Motor neuron (in vitro differentiated cells): Measurements from ENCODE around the gene PGAM1. TPM values are rescaled to one million over a fixed set of nuclear protein-coding genes. Genes with fewer than 3 reads are reported as not detected.

Source experiments
- ATAC-seq, 8 experiments: fragments of 200-7000 bp; cut with Tn5 transposase; replicated peaks in 6 of 8; 2 replicates each; pipeline ENCODE4 v1.8.0; 2021; ENCODE audit warnings: mild to moderate bottlenecking in 8 of 8, moderate library complexity in 8 of 8
- H3K27ac ChIP-seq, 2 donors: fragments of 250-450 bp; sonication (Bioruptor Pico); 2 replicates each; pipeline ENCODE4 v1.9.0; 2021; ENCODE audit warnings: antibody characterized with exemption in 2 of 2, mild to moderate bottlenecking in 2 of 2, moderate library complexity in 1 of 2
- H3K4me1 ChIP-seq, 2 donors: fragments of 250-450 bp; sonication (Bioruptor Pico); replicated peaks in 1 of 2; 2 replicates each; pipeline ENCODE4 v1.6.1; 2021; ENCODE audit warnings: antibody characterized with exemption in 2 of 2, mild to moderate bottlenecking in 2 of 2, moderate library complexity in 1 of 2
- H3K4me3 ChIP-seq, 5 donors: fragments of 250-450 bp; sonication (Bioruptor Pico); 2 replicates each; pipeline ENCODE4 v1.9.0; 2021; ENCODE audit warnings: antibody characterized with exemption in 5 of 5, mild to moderate bottlenecking in 5 of 5, moderate library complexity in 4 of 5
- WGBS, 10 experiments: fragments of 450-650 bp; shearing (Covaris generic); methylation state at CpG; one replicate each; pipeline ENCODE4 v1.0.0; 2022; 5-methylcytosine and 5-hydroxymethylcytosine counted together
- in situ Hi-C, 9 experiments: fragments of 400-800 bp; cut with MboI; loops; one replicate each; pipeline ENCODE4 v1.15.0; 2021; ENCODE audit warnings: low sequenced_read_pairs in 9 of 9, low pct_unique_long_range_greater_than_20kb in 2 of 9; ENCODE audit not compliant: unreplicated experiment in 9 of 9
- total RNA-seq, 8 experiments: library from RNA; unstranded; fragments of 300-600 nt; gene quantifications; 2 replicates each; pipeline versions ENCODE4 v1.2.3 to v1.2.4, GENCODE V29; 2022

PGAM1 gene
- total RNA-seq, 8 experiments from 2014 or later: 242 to 525 (median 430) TPM

DNA sequence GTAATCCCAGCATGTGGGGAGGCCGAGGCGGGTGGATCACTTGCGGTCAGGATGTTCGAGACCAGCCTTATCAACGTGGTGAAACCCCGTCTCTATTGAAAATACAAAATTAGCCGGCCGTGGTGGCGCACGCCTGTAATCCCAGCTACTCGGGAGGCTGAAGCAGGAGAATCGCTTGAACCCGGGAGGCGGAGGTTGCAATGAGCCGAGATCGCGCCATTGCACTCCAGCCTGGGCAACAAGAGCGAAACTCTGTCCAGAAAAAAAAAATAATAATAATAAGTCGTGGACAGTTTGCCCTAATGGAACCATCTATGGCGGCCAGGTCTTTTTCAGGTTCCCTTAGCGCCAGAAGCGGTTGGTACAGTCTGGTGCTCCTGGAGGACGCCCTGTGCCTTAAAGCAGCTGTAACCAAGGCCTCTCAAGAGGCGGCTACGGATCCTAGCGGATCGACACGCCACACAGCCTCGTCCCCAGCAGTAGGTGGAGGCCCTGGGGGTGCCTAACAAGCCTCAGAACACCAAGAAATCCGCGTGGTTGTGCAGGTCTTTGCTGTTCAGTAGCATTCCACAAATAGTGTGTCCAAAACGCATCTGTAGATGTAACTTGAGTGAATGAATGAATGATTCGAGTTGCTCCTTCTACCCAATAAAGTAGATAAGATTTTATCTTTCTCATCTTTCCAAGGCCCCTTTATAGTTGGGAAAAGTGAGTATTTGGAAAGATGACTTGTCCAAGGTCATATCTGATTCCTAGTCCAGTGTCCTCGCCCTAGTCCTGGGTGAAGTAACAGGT lies 982 bp downstream of the PGAM1 start:
- in situ Hi-C loops: no loop called here
- 0 to 3% (median 1%) methylated on average over 1 to 22 of the region's 34 CpGs; no CpG with 5 or more reads in 3 of the 10 experiments for WGBS, 10 experiments
- peak in 3 of 8 experiments; percentile 2 to 4 (median 3) for ATAC-seq
- H3K27ac ChIP-seq: peak overlapping the region; percentile 84 to 93
- H3K4me3 ChIP-seq: peak overlapping the region; percentile 69 to 96 (median 89)
- H3K4me1 ChIP-seq: peaks cover 16% of the 10 kb centered on the region in 2 donors

DNA sequence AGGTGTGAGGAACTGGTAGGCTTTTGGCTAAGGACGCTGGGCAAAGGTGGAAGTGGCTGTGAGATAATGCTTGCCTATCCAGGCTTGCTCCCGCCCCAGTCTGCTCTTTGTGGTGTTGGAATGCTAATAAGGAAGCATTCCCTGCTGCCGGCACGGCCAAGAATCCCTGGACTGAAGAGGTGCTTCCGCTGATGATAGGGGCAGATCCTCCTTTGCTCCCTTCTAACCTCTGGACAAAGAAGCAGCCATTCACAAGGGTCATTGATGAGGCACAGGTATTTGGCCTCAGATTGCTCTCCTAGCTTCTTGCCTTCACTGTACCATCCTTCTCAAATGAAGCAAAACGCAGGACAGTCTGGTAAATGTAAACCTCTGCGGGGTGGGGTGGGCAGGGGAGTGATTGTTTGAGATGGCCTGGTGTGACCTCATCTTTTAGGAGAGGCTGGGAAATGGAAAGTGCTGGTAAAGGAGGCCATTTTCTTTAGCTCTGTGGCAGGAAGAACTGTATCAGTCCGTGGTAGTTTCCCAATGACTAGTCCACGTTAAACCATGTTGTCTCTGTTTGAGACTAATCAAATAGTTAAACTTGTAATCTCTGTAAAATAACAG lies 1.7 kb downstream of the PGAM1 start:
- in situ Hi-C loops: no loop called here
- 0 to 4% (median 0%) methylated on average over 1 to 7 of the region's 9 CpGs; no CpG with 5 or more reads in 1 of the 10 experiments for WGBS, 10 experiments
- peak overlapping the region; percentile 84 to 93 for H3K27ac ChIP-seq
- peak; percentile 10 to 40 (median 24) for ATAC-seq
- H3K4me1 ChIP-seq: peaks cover 16% of the 10 kb centered on the region in 2 donors
- peak overlapping the region; percentile 69 to 96 (median 89) for H3K4me3 ChIP-seq

DNA sequence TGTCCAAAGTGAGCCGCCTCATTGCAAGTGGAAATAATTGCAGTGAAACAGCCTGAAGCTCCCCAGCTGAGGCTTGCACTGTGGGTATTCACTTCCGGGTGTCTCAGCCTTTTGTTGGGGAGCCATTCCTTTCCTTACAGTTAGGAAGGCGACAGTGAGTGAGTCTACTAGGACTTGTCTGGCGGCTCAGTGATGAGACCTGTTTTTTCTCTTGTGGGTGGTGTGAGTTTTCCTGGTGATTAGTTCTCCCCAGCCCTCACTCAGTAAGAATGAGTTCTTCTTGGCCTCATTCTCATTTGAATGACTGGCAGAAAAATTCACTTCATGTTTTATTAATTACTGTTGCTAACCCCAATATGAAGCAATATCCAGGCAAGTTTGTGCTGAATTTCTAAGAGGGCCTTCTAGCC lies 2.6 kb downstream of the PGAM1 start:
- Histone ChIP-seq H3K4me3 (peak overlapping the region; percentile 69 to 96 (median 89)), H3K4me1 (peaks cover 16% of the 10 kb centered on the region in 2 donors), H3K27ac (peak overlapping the region; percentile 84 to 93)
- in situ Hi-C loops: no loop called here
- ATAC-seq: peak in 2 of 8 experiments; percentile 1 to 3
- 0 to 50% (median 29%) methylated on average over 1 to 4 of the region's 4 CpGs; no CpG with 5 or more reads in 3 of the 10 experiments for WGBS, 10 experiments

DNA sequence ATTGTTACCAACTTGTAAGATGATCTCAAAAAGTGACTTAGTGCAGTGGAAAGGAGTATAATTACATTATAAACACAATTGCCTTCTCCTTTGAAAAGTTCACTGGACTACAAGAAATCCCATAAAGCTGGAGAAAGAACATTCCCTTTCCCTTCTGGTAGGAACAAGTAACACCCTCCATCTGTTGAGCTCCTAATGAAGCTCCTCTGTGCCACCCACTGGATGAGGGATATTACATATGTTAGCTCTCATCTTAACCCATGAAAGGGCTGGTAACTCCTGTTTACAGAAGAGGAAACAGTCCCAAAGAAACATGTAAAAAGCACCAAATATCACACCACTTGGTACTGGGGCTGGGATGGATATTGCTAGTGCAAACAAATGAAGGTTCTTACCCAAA lies 8.1 kb downstream of the PGAM1 start:
- ATAC-seq: peak in 2 of 8 experiments; percentile 37 to 47
- peaks cover 3 to 9% of the 10 kb centered on the region in 2 donors for H3K4me1 ChIP-seq
- H3K27ac ChIP-seq: no peak overlapping the region
- in situ Hi-C loops: no loop called here
- no peak overlapping the region for H3K4me3 ChIP-seq

DNA sequence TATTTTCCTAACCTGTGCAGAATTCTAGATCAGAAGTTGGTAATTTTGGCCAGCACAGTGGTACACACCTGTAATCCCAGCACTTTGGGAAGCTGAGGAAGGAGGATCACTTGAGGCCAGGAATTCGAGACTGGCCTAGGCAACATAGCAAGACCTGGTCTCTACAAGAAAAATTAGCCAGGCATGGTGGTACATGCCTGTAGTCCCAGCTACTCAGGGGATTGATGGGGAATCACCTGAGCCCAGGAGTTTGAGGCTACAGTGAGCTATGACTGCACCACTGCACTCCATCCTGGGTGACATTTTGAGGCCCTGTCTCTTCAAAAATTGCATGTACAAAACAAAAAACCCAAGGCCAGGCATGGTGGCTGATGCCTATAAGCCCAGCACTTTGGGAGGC lies 8.6 kb downstream of the PGAM1 start:
- 67 to 100% (median 92%) methylated on average over 1 of the region's 1 CpG; no CpG with 5 or more reads in 4 of the 10 experiments for WGBS, 10 experiments
- in situ Hi-C loops: no loop called here
- no peak overlapping the region for H3K27ac ChIP-seq
- no peak overlapping the region for H3K4me3 ChIP-seq
- peak in 1 of 8 experiments; percentile 21 for ATAC-seq
- H3K4me1 ChIP-seq: peaks cover 0 to 4% of the 10 kb centered on the region in 2 donors

DNA sequence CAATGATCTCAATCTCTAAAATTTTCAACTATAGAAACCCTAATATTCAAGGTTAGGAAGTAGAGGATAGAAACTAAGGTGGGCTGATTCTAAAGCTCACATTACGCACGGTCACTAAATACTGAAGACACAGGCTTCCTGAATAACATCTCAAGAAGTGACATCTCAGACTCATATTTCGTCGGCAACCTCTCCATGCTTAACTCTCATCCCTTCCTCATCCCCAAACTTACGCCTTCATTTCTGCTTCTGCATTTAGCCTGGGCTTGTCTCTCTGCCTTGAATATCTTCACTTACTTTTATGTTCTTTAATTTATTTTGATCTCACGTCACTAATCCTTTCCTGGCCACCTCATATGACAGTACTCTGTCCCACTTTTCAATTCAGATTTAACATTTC lies 9.2 kb downstream of the PGAM1 start:
- WGBS, 10 experiments: 83 to 100% (median 93%) methylated on average over 2 to 6 of the region's 6 CpGs
- H3K4me3 ChIP-seq: no peak overlapping the region
- ATAC-seq: no peak
- H3K4me1 ChIP-seq: no peaks in the 10 kb centered on the region
- in situ Hi-C loops: no loop called here
- H3K27ac ChIP-seq: no peak overlapping the region

DNA sequence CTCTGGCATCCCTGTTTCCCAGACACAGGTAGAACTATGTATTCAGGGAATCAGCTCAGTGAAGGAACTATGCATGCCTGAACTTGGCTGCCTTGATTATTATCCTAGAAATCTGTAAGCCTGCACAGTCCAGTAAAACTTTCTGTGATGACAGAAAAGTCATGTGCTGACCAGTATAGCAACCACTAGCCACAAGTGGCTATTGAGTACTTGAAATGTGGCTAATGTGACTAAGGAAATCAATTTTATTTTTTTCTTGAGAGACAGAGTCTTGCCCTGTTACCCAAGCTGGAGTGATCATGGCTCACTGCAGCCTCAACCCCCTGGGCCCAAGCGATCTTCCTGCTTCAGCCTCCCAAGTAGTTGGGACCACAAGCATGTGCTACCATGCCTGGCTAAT lies 16.3 kb downstream of the PGAM1 start:
- in situ Hi-C loops: no loop called here

DNA sequence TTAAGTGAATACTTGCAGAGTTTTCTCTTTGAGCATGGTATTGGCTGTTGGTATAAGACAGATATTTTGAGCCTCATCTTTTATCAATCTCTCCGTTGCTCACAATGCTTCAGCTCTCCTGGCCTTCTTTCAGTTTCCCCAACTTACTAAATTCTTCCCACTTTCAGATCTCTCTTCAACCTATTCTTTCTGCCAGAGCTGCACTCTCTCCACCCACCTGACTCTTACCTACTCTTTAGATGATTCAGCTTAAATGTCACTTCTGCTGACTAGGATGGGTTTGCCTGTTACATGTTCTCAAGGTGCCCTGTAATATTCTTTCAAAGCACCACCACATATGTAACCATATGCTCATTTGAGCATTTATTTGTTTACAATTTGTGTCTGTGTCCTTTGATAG lies 18.2 kb downstream of the PGAM1 start:
- in situ Hi-C loops: no loop called here
- H3K4me3 ChIP-seq: no peak overlapping the region
- 100% methylated on average over 1 of the region's 1 CpG; no CpG with 5 or more reads in 2 of the 10 experiments for WGBS, 10 experiments
- peaks cover 9 to 11% of the 10 kb centered on the region in 2 donors for H3K4me1 ChIP-seq
- no peak overlapping the region for H3K27ac ChIP-seq
- no peak for ATAC-seq

More for the DNA sequence above, 16.3 kb downstream of the PGAM1 start:
- Histone ChIP-seq H3K4me3 (no peak overlapping the region), H3K27ac (no peak overlapping the region), H3K4me1 (peaks cover 9 to 11% of the 10 kb centered on the region in 2 donors)
- no peak for ATAC-seq
- whole genome bisulfite sequencing, 10 experiments: 100% methylated on average over 1 of the region's 1 CpG; no CpG with 5 or more reads in 6 of the 10 experiments

DNA sequence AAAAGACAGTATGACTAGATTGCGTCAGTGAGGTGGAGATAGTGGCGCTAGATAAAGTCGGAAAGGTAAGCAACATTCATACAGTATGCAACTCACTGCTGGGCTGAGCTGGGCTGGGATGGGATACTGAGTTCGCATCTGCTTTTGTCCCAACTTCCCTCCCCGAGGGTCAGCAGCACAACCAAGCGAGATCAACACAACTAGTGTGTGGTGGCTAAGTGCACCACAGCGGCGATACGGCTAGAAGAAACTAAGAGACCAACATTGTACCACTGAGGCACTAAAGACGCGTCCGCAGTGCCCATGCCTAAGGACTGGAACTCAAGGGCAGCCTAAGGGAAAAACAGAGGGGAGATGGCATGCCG lies 19.3 kb downstream of the PGAM1 start:
- in situ Hi-C loops: no loop called here
- Histone ChIP-seq H3K27ac (peak overlapping the region; percentile 8 to 82), H3K4me1 (peaks cover 9 to 11% of the 10 kb centered on the region in 2 donors), H3K4me3 (peak overlapping the region; percentile 54 to 98 (median 65))
- WGBS, 10 experiments: 0 to 12% (median 1%) methylated on average over 2 to 12 of the region's 13 CpGs; no CpG with 5 or more reads in 1 of the 10 experiments
- peak in 2 of 8 experiments; percentile 2 to 7 for ATAC-seq

DNA sequence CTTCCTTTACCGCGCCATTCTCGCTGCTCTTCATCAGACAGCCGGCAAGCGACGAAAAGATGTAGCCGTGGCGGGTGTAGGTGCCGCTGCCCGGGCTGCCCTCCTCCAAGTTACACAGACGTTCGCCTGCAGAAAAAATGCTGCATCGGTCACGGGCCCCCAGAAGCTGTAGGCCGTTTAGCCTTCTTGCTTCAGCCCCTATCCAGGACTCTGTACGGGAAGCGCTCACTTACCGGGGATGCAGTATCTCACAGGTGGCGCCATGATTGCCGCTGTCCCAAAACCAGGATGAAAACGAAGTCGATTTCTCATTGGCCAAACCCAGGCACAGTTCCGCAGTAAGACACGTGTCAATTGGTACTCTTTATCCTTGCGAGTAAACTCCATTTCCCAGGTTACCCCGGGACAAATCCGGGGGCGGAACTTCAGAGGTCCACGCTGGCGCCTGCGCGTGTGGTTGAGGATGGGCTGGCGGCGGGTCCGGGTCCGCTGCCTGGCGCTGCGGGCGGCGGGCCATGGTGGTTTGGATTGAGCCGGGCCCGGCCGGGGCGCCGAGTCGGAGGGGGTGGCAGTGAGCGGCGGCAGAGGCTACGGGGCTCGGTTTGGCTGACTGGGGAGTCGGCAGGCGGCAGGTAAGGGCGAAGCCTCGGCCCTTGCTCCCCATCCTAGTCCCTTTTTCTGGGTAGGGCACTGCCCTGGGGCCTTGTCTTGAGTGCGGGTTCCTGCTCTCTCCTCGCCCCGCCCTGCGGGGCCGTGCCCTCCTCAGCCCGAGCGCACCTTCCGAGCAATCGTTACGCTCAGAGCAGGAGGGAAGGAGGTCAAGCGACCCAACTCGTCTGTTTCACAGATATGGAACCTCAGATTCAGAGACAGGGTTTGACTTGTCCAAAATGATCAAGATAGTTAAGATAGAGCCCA lies 20.0 kb downstream of the PGAM1 start, which contains the start of the genes EXOSC1 and ZDHHC16:
Gene EXOSC1 (minus strand): TSS at position 285 of the 918 bp plus-strand sequence. CDS start 21 bp downstream, at position 264.
Gene ZDHHC16 (plus strand): TSS at position 454 of the 918 bp plus-strand sequence. CDS start 5,501 bp downstream, outside the sequence.
- WGBS, 10 experiments: 0 to 6% (median 1%) methylated on average over 1 to 34 of the region's 66 CpGs; no CpG with 5 or more reads in 2 of the 10 experiments
- in situ Hi-C loops: no loop called here
- Histone ChIP-seq H3K4me1 (peaks cover 9 to 11% of the 10 kb centered on the region in 2 donors), H3K27ac (peak within 1 kb of the TSS; percentile 48 to 82), H3K4me3 (peak within 1 kb of the TSS; percentile 54 to 98 (median 65))
- ATAC-seq: peak; percentile 94 to 99 (median 98)

DNA sequence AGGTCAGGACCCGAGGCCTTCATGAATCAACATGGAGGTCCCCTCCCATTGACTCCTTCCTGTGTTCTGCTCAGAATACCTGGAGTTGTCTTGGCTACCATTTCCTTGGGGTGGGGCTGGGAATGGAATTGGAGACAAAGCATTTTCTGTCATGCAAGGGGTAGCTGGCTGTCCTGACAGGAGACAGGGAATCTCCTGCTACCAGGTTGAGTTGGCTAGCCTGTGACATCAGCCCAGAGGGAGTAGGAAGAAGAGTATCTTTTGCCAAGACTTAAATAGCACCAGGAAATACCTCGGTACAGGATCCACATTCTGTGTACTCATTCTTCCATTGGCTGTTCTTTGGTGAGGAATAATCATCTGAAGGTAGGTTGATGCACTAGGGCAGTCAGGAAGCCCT lies 24.8 kb downstream of the PGAM1 start:
- H3K27ac ChIP-seq: no peak overlapping the region
- WGBS, 10 experiments: 100% methylated on average over 1 to 2 of the region's 2 CpGs; no CpG with 5 or more reads in 7 of the 10 experiments
- in situ Hi-C loops: loop anchor here in 1 of 9 experiments (25.0 kb wide), 1 partner anchor 111 kb away; the partner anchor contains the start of gene ANKRD2
- H3K4me3 ChIP-seq: no peak overlapping the region
- ATAC-seq: no peak
- H3K4me1 ChIP-seq: peaks cover 5 to 6% of the 10 kb centered on the region in 2 donors

DNA sequence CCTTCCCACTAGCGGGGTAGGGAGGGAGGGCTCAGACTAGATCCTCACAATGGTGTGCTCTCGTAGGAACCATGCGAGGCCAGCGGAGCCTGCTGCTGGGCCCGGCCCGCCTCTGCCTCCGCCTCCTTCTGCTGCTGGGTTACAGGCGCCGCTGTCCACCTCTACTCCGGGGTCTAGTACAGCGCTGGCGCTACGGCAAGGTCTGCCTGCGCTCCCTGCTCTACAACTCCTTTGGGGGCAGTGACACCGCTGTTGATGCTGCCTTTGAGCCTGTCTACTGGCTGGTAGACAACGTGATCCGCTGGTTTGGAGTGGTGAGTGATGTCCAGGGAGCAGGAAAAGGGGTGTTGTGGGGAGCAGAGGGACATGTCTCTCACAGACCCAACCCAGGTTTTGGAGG lies 25.6 kb downstream of the PGAM1 start:
- in situ Hi-C loops: loop anchor here in 1 of 9 experiments (25.0 kb wide), 1 partner anchor 111 kb away; the partner anchor contains the start of gene ANKRD2
- H3K27ac ChIP-seq: no peak overlapping the region
- H3K4me3 ChIP-seq: no peak overlapping the region
- peaks cover 5% of the 10 kb centered on the region in 2 donors for H3K4me1 ChIP-seq
- ATAC-seq: peak in 4 of 8 experiments; percentile 18 to 29 (median 27)
- 87 to 100% (median 91%) methylated on average over 1 to 10 of the region's 17 CpGs; no CpG with 5 or more reads in 5 of the 10 experiments for WGBS, 10 experiments
